ENCODE data around the gene SLC12A8.

The SLC12A8 gene

GRCh38 chr3:125154800-125155269, 57.7 kb downstream of the SLC12A8 start:
- Histone ChIP-seq H3K27me3 (replicated peaks; ENCODE audit: insufficient read depth, low read length) (no peaks in the 10 kb centered on the region), H3K9me2 (replicated peaks; ENCODE audit: insufficient read depth, low read length) (no peaks in the 10 kb centered on the region), H3K4me3 (ENCODE audit: low read length) (no peak overlapping the region), H3K36me3 (replicated peaks; ENCODE audit: insufficient read depth, low read length) (no peaks in the 10 kb centered on the region), H3K79me2 (ENCODE audit: low read length) (no peaks in the 10 kb centered on the region), H4K20me1 (ENCODE audit: insufficient read depth, low read length) (no peaks in the 10 kb centered on the region), H3K9ac (ENCODE audit: low read length) (no peak overlapping the region), H3K4me2 (ENCODE audit: low read depth, low read length) (peak overlapping the region; percentile 40; the same call in 1 of the 2 replicates), H3F3A (ENCODE audit: insufficient read depth, low read length) (no peaks in the 10 kb centered on the region), H3K9me3 (replicated peaks; ENCODE audit: insufficient read depth, low read length) (no peaks in the 10 kb centered on the region), H2AFZ (ENCODE audit: low read length) (no peak overlapping the region), H3K27ac (ENCODE audit: low read length) (no peak overlapping the region), H3K4me1 (ENCODE audit: low read length) (peaks cover 7% of the 10 kb centered on the region; the same call in 1 of the 2 replicates)
- TF ChIP-seq CTCF (IDR thresholded peaks at IDR 0.05; ENCODE audit: low read length), result no peak
- TF ChIP-seq EZH2phosphoT487 (IDR thresholded peaks at IDR 0.05; ENCODE audit: low read length), result no peak
- DNase-seq, result peak; percentile 26

GRCh38 chr3:125154110-125154509, 58.4 kb downstream of the SLC12A8 start:
- TF ChIP-seq CTCF (IDR thresholded peaks at IDR 0.05; ENCODE audit: low read length) (no peak), EZH2phosphoT487 (IDR thresholded peaks at IDR 0.05; ENCODE audit: low read length) (no peak), EZH2 (optimal IDR thresholded peaks at IDR 0.05; ENCODE audit: low read depth, low read length) (no peak)
- H3K4me3 ChIP-seq (ENCODE audit: low read length), result no peak overlapping the region
- no peak overlapping the region for H3K4me2 ChIP-seq (ENCODE audit: low read depth, low read length)
- no peaks in the 10 kb centered on the region for H3K9me2 ChIP-seq (replicated peaks; ENCODE audit: insufficient read depth, low read length)
- H3K9ac ChIP-seq (ENCODE audit: low read length), result no peak overlapping the region
- no peaks in the 10 kb centered on the region for H3K79me2 ChIP-seq (ENCODE audit: low read length)
- H3K4me1 ChIP-seq (ENCODE audit: low read length), result peaks cover 7% of the 10 kb centered on the region; the same call in 1 of the 2 replicates
- H3K27me3 ChIP-seq (replicated peaks; ENCODE audit: insufficient read depth, low read length), result no peaks in the 10 kb centered on the region
- H3K9me3 ChIP-seq (replicated peaks; ENCODE audit: insufficient read depth, low read length), result no peaks in the 10 kb centered on the region
- H3F3A ChIP-seq (ENCODE audit: insufficient read depth, low read length), result no peaks in the 10 kb centered on the region
- no peak overlapping the region for H2AFZ ChIP-seq (ENCODE audit: low read length)
- H4K20me1 ChIP-seq (ENCODE audit: insufficient read depth, low read length), result no peaks in the 10 kb centered on the region
- no peaks in the 10 kb centered on the region for H3K36me3 ChIP-seq (replicated peaks; ENCODE audit: insufficient read depth, low read length)
- H3K27ac ChIP-seq (ENCODE audit: low read length), result no peak overlapping the region
- no peak for DNase-seq

- no peak overlapping the region for H3K4me3 ChIP-seq (ENCODE audit: low read length)
- H3K9me2 ChIP-seq (replicated peaks; ENCODE audit: insufficient read depth, low read length), result no peaks in the 10 kb centered on the region
- H3K4me1 ChIP-seq (ENCODE audit: low read length), result peaks cover 7% of the 10 kb centered on the region; the same call in 1 of the 2 replicates
- no peak for TF ChIP-seq CTCF (IDR thresholded peaks at IDR 0.05; ENCODE audit: low read length)
- no peak for TF ChIP-seq EZH2 (optimal IDR thresholded peaks at IDR 0.05; ENCODE audit: low read depth, low read length)
- no peak for TF ChIP-seq EZH2phosphoT487 (IDR thresholded peaks at IDR 0.05; ENCODE audit: low read length)
- no peak overlapping the region for H3K27ac ChIP-seq (ENCODE audit: low read length)
- H3K9me3 ChIP-seq (replicated peaks; ENCODE audit: insufficient read depth, low read length), result no peaks in the 10 kb centered on the region
- no peaks in the 10 kb centered on the region for H3F3A ChIP-seq (ENCODE audit: insufficient read depth, low read length)
- DNase-seq, result no peak
- H4K20me1 ChIP-seq (ENCODE audit: insufficient read depth, low read length), result no peaks in the 10 kb centered on the region
- H2AFZ ChIP-seq (ENCODE audit: low read length), result no peak overlapping the region
- H3K9ac ChIP-seq (ENCODE audit: low read length), result no peak overlapping the region
- no peaks in the 10 kb centered on the region for H3K79me2 ChIP-seq (ENCODE audit: low read length)
- H3K27me3 ChIP-seq (replicated peaks; ENCODE audit: insufficient read depth, low read length), result no peaks in the 10 kb centered on the region
- no peak overlapping the region for H3K4me2 ChIP-seq (ENCODE audit: low read depth, low read length)
- no peaks in the 10 kb centered on the region for H3K36me3 ChIP-seq (replicated peaks; ENCODE audit: insufficient read depth, low read length)
Measured at GRCh38 chr3:125152951-125153350, 59.6 kb downstream of the SLC12A8 start.
